ENCODE measurements around the gene CCDC27. TPM values are rescaled to one million over a fixed set of nuclear protein-coding genes. Genes with fewer than 3 reads are reported as not detected.

The CCDC27 gene
- total RNA-seq, 1 donor from 2014 or later: not detected

- peaks cover 4% of the 10 kb centered on the region for H3K4me1 Mint-ChIP-seq (ENCODE audit: low read depth)
- H3K27me3 Mint-ChIP-seq: peaks cover 1% of the 10 kb centered on the region
- DNase-seq (ENCODE audit: low spot score, unreplicated experiment): no peak
- H3K36me3 Mint-ChIP-seq (ENCODE audit: insufficient read depth): peaks cover 8% of the 10 kb centered on the region
- no peaks in the 10 kb centered on the region for H3K9me3 Mint-ChIP-seq (ENCODE audit: low read depth)
- H3K27ac Mint-ChIP-seq: no peak overlapping the region
- TF ChIP-seq CTCF (IDR thresholded peaks at IDR 0.05; ENCODE audit: unreplicated experiment): peak; percentile 52
- no peak overlapping the region for H3K4me3 Mint-ChIP-seq (ENCODE audit: low read depth)
These were observed 23.4 kb downstream of the CCDC27 start for GRCh38 chr1:3775490-3776230.

- no peaks in the 10 kb centered on the region for H3K27me3 Mint-ChIP-seq
- no peak overlapping the region for H3K4me3 Mint-ChIP-seq (ENCODE audit: low read depth)
- no peaks in the 10 kb centered on the region for H3K9me3 Mint-ChIP-seq (ENCODE audit: low read depth)
- H3K4me1 Mint-ChIP-seq (ENCODE audit: low read depth): peaks cover 4% of the 10 kb centered on the region
- no peak overlapping the region for H3K27ac Mint-ChIP-seq
- H3K36me3 Mint-ChIP-seq (ENCODE audit: insufficient read depth): peaks cover 11% of the 10 kb centered on the region
- DNase-seq (ENCODE audit: low spot score, unreplicated experiment): no peak
- TF ChIP-seq CTCF (IDR thresholded peaks at IDR 0.05; ENCODE audit: unreplicated experiment): no peak
These were observed 24.1 kb downstream of the CCDC27 start for GRCh38 chr1:3776231-3776961.

- no peak for DNase-seq (ENCODE audit: low spot score, unreplicated experiment)
- no peaks in the 10 kb centered on the region for H3K9me3 Mint-ChIP-seq (ENCODE audit: low read depth)
- no peak overlapping the region for H3K27ac Mint-ChIP-seq
- H3K36me3 Mint-ChIP-seq (ENCODE audit: insufficient read depth): peaks cover 11% of the 10 kb centered on the region
- H3K4me1 Mint-ChIP-seq (ENCODE audit: low read depth): peaks cover 2% of the 10 kb centered on the region
- no peak overlapping the region for H3K4me3 Mint-ChIP-seq (ENCODE audit: low read depth)
- TF ChIP-seq CTCF (IDR thresholded peaks at IDR 0.05; ENCODE audit: unreplicated experiment): no peak
- H3K27me3 Mint-ChIP-seq: no peaks in the 10 kb centered on the region
These were observed 24.9 kb downstream of the CCDC27 start for GRCh38 chr1:3777078-3777547.

- no peak overlapping the region for H3K27ac Mint-ChIP-seq
- H3K9me3 Mint-ChIP-seq (ENCODE audit: low read depth): no peaks in the 10 kb centered on the region
- no peak for DNase-seq (ENCODE audit: low spot score, unreplicated experiment)
- no peak overlapping the region for H3K4me3 Mint-ChIP-seq (ENCODE audit: low read depth)
- H3K27me3 Mint-ChIP-seq: no peaks in the 10 kb centered on the region
- TF ChIP-seq CTCF (IDR thresholded peaks at IDR 0.05; ENCODE audit: unreplicated experiment): no peak
- peaks cover 2% of the 10 kb centered on the region for H3K4me1 Mint-ChIP-seq (ENCODE audit: low read depth)
- peaks cover 13% of the 10 kb centered on the region for H3K36me3 Mint-ChIP-seq (ENCODE audit: insufficient read depth)
These were observed 25.7 kb downstream of the CCDC27 start for GRCh38 chr1:3777647-3778589.

All from progenitor cell of endocrine pancreas (in vitro differentiated cells).